ENCODE measurements around the gene CENPT.

GRCh38 chr16:67801883-67802282, 45.6 kb downstream of the CENPT start:
- TF ChIP-seq CTCF (conservative IDR thresholded peaks at IDR 0.05; ENCODE audit: low read length) (no peak), EZH2phosphoT487 (IDR thresholded peaks at IDR 0.05; ENCODE audit: borderline replicate concordance, low read depth, low read length) (no peak)
